ENCODE data around the gene PCDH9. TPM values are rescaled to one million over a fixed set of nuclear protein-coding genes. Genes with fewer than 3 reads are reported as not detected.

PCDH9 gene
- polyA plus RNA-seq, 1 of the 3 experiments (the other 2 are of a cell fraction) = 1.3 TPM

DNA sequence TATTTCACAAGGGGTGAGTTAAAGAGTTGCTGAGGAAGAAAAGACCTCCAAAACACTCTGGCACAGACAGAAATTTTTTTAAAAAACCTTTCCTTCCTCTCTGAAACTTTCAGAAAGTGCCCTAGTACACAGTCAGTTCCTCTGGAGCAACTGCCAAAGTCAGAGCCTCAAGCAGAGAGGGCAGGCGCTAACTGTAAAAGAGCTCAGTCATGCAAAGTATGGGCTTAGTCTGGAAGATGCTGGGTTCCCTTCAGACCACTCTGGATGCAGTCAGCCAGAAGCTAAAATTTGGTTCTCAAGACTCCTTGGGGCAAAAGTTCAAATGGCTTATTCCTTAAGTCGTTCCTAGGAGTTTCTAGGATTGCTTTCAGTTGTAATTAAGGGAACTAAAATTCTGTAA lies 671.6 kb downstream of the PCDH9 start:
- H3K9ac ChIP-seq = no peak overlapping the region
- ChIA-PET POLR2A (no interaction called here), CTCF (interaction anchor here (0.7 to 0.9 kb wide), 2 partner anchors 23 to 176 kb away, joined by 3 to 5 read pairs; no protein-coding TSS in a partner anchor)
- DNase-seq = no peak
- no peaks in the 10 kb centered on the region for H3K36me3 ChIP-seq (replicated peaks in 1 of 2; ENCODE audit: control insufficient read depth in 1 of 2, insufficient read depth in 2 of 2, low read length in 1 of 2)
- H3F3A ChIP-seq (replicated peaks; ENCODE audit: insufficient read depth) = peaks cover 5% of the 10 kb centered on the region
- no peaks in the 10 kb centered on the region for H3K9me3 ChIP-seq
- no peaks in the 10 kb centered on the region for H3K9me2 ChIP-seq
- TF ChIP-seq SMC3 (IDR thresholded peaks at IDR 0.05; ENCODE audit: low read depth, low read length) = no peak
- TF ChIP-seq, protein P1, sequence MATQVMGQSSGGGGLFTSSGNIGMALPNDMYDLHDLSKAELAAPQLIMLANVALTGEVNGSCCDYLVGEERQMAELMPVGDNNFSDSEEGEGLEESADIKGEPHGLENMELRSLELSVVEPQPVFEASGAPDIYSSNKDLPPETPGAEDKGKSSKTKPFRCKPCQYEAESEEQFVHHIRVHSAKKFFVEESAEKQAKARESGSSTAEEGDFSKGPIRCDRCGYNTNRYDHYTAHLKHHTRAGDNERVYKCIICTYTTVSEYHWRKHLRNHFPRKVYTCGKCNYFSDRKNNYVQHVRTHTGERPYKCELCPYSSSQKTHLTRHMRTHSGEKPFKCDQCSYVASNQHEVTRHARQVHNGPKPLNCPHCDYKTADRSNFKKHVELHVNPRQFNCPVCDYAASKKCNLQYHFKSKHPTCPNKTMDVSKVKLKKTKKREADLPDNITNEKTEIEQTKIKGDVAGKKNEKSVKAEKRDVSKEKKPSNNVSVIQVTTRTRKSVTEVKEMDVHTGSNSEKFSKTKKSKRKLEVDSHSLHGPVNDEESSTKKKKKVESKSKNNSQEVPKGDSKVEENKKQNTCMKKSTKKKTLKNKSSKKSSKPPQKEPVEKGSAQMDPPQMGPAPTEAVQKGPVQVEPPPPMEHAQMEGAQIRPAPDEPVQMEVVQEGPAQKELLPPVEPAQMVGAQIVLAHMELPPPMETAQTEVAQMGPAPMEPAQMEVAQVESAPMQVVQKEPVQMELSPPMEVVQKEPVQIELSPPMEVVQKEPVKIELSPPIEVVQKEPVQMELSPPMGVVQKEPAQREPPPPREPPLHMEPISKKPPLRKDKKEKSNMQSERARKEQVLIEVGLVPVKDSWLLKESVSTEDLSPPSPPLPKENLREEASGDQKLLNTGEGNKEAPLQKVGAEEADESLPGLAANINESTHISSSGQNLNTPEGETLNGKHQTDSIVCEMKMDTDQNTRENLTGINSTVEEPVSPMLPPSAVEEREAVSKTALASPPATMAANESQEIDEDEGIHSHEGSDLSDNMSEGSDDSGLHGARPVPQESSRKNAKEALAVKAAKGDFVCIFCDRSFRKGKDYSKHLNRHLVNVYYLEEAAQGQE (IDR thresholded peaks at IDR 0.05; ENCODE audit: low read depth, low read length) = no peak
- TF ChIP-seq, protein P2, sequence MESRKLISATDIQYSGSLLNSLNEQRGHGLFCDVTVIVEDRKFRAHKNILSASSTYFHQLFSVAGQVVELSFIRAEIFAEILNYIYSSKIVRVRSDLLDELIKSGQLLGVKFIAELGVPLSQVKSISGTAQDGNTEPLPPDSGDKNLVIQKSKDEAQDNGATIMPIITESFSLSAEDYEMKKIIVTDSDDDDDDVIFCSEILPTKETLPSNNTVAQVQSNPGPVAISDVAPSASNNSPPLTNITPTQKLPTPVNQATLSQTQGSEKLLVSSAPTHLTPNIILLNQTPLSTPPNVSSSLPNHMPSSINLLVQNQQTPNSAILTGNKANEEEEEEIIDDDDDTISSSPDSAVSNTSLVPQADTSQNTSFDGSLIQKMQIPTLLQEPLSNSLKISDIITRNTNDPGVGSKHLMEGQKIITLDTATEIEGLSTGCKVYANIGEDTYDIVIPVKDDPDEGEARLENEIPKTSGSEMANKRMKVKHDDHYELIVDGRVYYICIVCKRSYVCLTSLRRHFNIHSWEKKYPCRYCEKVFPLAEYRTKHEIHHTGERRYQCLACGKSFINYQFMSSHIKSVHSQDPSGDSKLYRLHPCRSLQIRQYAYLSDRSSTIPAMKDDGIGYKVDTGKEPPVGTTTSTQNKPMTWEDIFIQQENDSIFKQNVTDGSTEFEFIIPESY (IDR thresholded peaks at IDR 0.05; ENCODE audit: borderline replicate concordance, low read depth) = no peak
- no peak for TF ChIP-seq RAD21 (IDR thresholded peaks at IDR 0.05; ENCODE audit: low read length)
- no peak for TF ChIP-seq RCOR1 (IDR thresholded peaks at IDR 0.05; ENCODE audit: low read length)
- TF ChIP-seq MEF2A (IDR thresholded peaks at IDR 0.05; ENCODE audit: borderline replicate concordance, low read depth) = no peak
- TF ChIP-seq MXI1 (IDR thresholded peaks at IDR 0.05; ENCODE audit: low read depth, low read length) = no peak
- no peak for TF ChIP-seq SIN3A (IDR thresholded peaks at IDR 0.05; ENCODE audit: borderline replicate concordance, low read depth, low read length)
- no peak for TF ChIP-seq TCF12 (IDR thresholded peaks at IDR 0.05)
- no peaks in the 10 kb centered on the region for H4K20me1 ChIP-seq (ENCODE audit: insufficient read depth)
- H3K4me1 ChIP-seq (ENCODE audit: control insufficient read depth in 1 of 2, insufficient read depth in 2 of 2, low read depth in 1 of 2, low read length in 1 of 2) = peaks cover 0 to 2% of the 10 kb centered on the region in 2 experiments; a peak in 2 of 4 replicates
- no peak overlapping the region for H3K4me3 ChIP-seq (ENCODE audit: low read depth in 2 of 2, low read length in 1 of 2)
- no peak overlapping the region for H3K4me2 ChIP-seq
- 80% methylated on average over 2 of the region's 2 CpGs for WGBS (ENCODE audit: low lambda C conversion rate)
- no peaks in the 10 kb centered on the region for H3K27me3 ChIP-seq (ENCODE audit: insufficient read depth)
- no peak overlapping the region for H3K27ac ChIP-seq (ENCODE audit: low read depth in 2 of 2, low read length in 1 of 2)
- peak overlapping the region; percentile 18; the same call in 1 of the 2 replicates for H2AFZ ChIP-seq (ENCODE audit: low read depth)
- no peaks in the 10 kb centered on the region for H3K79me2 ChIP-seq (ENCODE audit: insufficient read depth)

DNA sequence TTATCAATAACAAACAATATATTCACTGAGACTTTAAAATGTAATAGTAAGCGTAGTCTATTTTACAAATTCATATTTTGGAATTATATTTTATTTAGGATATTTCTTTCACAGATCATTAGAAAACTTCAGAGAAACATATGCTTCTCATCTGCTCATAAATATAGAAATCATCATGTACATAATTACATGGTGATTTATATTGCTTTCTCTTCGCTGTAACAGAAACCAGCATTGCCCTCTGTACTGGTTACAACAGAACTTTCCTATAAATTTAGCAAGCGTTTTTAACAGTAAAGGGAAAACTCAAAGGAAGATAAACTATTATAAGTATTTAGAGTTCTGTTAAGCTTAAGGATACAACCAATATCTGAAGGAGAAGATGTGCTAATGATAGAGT lies 672.8 kb downstream of the PCDH9 start:
- ChIA-PET POLR2A (no interaction called here), CTCF (interaction anchor here (0.9 kb wide), 1 partner anchor 22 kb away, joined by 5 read pairs; no protein-coding TSS in a partner anchor)
- Histone ChIP-seq H3K36me3 (replicated peaks in 1 of 2; ENCODE audit: control insufficient read depth in 1 of 2, insufficient read depth in 2 of 2, low read length in 1 of 2) (no peaks in the 10 kb centered on the region), H2AFZ (ENCODE audit: low read depth) (no peak overlapping the region), H3K9me2 (no peaks in the 10 kb centered on the region), H3K9ac (no peak overlapping the region), H3K27ac (ENCODE audit: low read depth in 2 of 2, low read length in 1 of 2) (no peak overlapping the region), H3K4me2 (no peak overlapping the region), H3K79me2 (ENCODE audit: insufficient read depth) (no peaks in the 10 kb centered on the region), H4K20me1 (ENCODE audit: insufficient read depth) (no peaks in the 10 kb centered on the region), H3K4me1 (ENCODE audit: control insufficient read depth in 1 of 2, insufficient read depth in 2 of 2, low read depth in 1 of 2, low read length in 1 of 2) (peaks cover 0 to 2% of the 10 kb centered on the region in 2 experiments; a peak in 2 of 4 replicates), H3K27me3 (ENCODE audit: insufficient read depth) (no peaks in the 10 kb centered on the region), H3K9me3 (no peaks in the 10 kb centered on the region), H3K4me3 (ENCODE audit: low read depth in 2 of 2, low read length in 1 of 2) (no peak overlapping the region), H3F3A (replicated peaks; ENCODE audit: insufficient read depth) (peaks cover 5% of the 10 kb centered on the region)
- WGBS (ENCODE audit: low lambda C conversion rate) = 91% methylated on average over 3 of the region's 3 CpGs
- no peak for DNase-seq
- TF ChIP-seq CTCF (IDR thresholded peaks at IDR 0.05) (no peak), MXI1 (IDR thresholded peaks at IDR 0.05; ENCODE audit: low read depth, low read length) (no peak), GABPA (IDR thresholded peaks at IDR 0.05; ENCODE audit: low read depth) (no peak), USF2 (IDR thresholded peaks at IDR 0.05; ENCODE audit: borderline replicate concordance, low read depth, low read length) (no peak), CHD2 (IDR thresholded peaks at IDR 0.05; ENCODE audit: low read length, partially characterized antibody) (no peak)
- TF ChIP-seq, protein P3, sequence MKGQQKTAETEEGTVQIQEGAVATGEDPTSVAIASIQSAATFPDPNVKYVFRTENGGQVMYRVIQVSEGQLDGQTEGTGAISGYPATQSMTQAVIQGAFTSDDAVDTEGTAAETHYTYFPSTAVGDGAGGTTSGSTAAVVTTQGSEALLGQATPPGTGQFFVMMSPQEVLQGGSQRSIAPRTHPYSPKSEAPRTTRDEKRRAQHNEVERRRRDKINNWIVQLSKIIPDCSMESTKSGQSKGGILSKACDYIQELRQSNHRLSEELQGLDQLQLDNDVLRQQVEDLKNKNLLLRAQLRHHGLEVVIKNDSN (IDR thresholded peaks at IDR 0.05; ENCODE audit: borderline replicate concordance, low read depth) = no peak

Data from SK-N-SH (cell line).